NCI-H2029 (cell line): ENCODE results near the gene DAAM1.

Experiments used
- DNase-seq: peaks from one replicate; lab custom pipeline; 2025; lab: John Stamatoyannopoulos, UW

The DAAM1 gene

DNA sequence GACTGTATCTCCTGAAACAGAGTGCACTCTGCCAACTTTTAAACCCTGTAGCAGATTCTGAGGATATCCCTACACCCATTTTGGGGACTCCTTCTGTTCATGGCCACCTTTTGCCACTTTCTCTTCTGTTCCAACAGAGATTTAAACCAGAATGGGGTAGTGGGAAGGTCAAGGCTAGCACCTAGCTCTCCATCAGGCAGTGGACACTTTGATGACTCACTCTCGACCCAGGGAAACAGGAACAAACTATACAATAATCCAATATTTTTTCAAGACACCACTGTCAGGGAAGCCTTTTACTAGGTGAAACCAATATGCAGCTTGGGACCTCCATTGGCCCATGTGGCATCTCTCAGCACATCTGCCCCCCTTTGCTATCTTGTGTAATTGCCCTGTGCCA, 103.6 kb downstream of the DAAM1 start:
- DNase-seq = no peak

- DNase-seq = no peak
These were observed 104.6 kb downstream of the DAAM1 start for GRCh38 chr14:59292921-59293534.

- DNase-seq = no peak
These were observed 105.6 kb downstream of the DAAM1 start for GRCh38 chr14:59293935-59294661.

GRCh38 chr14:59294662-59294992, 106.2 kb downstream of the DAAM1 start:
- no peak for DNase-seq

GRCh38 chr14:59295951-59296350, 107.5 kb downstream of the DAAM1 start:
- no peak for DNase-seq

GRCh38 chr14:59296508-59296907, 108.0 kb downstream of the DAAM1 start:
- DNase-seq = no peak

DNA sequence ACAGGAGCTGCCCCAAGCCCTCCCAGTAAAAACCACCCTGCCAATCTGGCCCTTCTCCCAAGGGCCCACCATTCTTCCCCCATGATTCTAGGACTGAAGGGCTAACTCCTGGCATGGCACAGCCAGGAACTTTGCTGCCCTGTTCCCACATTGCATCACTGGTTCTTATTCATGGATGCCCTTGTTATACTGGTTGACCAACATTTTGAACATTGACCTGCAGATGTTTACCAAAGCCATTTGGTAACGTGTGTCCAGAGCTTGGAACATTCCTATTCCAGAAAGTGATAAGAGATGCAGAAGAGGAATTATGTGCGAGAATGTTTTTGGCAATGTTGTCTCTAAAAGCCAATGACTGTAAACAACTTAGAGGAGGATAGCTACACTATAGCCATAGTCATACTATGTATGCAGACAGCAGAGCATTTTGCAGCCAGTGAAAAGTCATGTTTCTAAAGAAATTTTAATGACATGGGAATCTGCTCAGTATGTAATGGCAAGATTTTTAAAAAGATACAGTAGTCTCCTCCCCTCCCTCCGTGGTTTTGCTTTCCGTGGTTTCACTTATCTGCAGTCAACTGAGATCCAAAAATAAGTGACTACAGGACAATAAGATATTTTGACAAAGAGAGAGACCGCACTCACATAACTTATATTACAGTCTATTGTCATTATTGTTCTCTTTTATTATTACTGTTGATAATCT, 108.8 kb downstream of the DAAM1 start:
- DNase-seq = no peak

- DNase-seq = no peak
These were observed 111.3 kb downstream of the DAAM1 start for GRCh38 chr14:59299731-59300130.

DNA sequence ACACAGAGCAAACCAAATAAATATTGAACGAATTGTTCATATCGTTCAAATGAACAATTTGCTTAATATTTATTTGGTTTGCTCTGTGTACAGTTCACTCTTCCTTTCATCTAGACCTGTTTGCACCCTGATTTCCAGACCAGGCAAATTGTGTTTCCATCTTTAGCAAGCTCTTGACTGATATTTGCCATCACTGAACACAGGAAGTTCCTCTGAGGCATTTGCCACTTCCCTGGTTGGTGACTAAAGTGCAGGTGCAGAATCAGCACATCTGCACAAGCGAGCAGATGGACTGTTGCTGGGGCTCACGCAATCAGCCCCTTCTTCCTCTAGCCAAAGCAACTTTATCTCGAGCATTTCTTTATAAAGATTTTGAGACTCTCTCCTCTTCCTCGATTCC, 112.9 kb downstream of the DAAM1 start:
- DNase-seq = no peak

GRCh38 chr14:59302313-59302712, 113.8 kb downstream of the DAAM1 start:
- no peak for DNase-seq

DNA sequence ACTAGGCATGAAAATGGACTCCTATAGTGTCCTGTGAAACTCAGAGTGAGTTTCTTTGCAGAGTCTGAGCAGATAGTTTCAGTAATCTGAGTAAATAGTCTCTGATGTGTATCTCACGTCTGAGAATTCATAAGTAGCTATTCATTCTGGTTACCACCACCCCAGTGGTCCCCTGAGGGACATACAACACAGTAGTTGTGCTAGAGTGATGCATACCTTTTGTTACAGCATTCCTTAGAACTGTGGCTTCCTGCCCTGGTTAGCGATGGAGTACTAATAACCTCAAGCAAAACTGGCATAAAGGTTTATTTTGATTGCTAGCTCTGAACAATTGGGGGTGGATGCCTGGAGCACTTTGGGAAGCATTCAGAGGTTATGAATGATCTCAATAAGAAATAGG, 114.7 kb downstream of the DAAM1 start:
- no peak for DNase-seq

DNA sequence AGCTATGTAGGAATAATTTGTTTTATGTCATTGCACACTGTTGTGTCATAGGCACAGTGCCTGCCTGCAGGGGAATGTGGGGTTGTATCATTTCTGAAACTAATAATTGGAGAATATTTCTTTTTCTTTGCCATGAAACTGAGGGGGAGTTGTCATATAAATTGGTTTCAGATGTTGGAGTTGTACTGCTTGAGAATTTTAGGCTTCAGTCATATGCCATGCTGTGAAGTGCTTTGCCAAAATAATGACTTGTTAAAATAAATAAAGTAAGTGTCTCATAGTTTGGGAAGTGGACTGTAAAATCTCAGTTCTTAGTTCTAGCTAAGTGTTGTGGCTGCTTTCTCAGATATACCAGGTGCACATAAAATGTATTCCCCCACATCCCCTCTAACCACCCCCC, 116.8 kb downstream of the DAAM1 start:
- no peak for DNase-seq

DNA sequence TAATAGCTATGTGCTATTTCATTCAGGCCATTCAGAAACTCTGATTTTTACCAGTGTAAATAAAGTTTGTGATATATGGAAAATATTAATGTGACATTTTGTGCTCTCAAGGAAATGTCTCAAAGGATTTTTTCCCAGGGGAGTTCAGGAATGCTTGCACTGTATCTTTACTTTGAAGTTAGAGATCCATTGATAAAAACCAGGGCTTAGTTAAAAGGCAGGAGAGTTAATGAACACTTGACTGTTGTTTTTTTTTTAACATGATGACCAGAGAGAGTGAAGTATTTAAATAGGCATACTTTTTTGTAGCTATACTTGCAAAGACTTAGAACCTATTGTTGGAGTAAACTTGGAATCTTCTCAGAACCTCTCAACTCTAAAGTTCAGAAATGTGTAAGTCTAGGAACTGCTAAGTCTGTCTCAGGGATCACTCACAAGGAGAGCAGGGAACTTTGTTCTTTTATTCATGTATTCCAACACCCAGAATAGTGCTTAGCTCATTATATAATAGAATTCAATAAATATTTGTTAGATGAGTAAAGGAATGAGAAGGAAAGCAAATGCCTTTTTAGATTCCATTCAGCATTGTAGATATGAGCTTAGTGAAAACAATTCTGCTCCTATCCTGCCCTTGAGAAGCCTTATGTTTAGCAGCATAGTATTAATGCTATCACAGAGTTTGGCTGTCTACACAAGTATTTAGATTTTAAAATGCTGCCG, 117.5 kb downstream of the DAAM1 start:
- DNase-seq = no peak

DNA sequence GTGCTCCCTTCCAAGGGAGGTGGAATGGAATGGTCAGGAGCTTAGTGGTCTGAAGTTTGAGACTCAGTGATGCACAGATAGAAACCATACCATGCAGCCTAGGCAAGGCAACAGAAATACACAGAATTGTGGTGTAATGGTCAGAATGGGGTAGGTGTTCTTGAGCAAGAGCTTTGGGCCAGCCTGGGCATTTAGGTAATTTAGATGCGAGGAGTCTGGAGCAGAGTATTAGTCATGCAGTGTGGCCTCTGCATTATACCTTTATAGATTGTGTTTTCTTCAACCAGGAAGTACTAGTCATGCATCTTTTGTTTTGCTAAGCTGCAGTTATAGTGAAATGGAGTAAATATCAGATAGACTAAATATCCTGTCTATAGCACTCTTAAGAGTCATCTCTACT, 118.3 kb downstream of the DAAM1 start:
- no peak for DNase-seq

DNA sequence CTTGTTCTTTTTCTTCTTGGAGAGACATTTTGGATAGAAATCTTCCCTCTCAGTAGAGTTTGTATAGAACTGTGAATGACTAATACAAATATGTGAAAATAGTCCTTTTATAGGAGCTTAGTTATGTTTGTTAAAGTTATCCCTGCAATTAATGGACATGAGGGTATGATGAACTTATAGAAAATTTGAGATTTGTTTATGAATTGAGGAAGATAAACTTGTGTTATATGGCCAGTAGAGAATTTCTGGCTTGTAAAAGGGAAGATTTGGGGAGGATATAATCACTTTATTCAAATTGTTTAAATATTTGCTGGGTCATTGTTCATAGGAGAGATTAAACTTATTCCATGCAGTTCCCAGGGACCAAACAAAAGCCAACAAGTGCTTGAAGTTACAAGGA, 119.6 kb downstream of the DAAM1 start:
- no peak for DNase-seq

DNA sequence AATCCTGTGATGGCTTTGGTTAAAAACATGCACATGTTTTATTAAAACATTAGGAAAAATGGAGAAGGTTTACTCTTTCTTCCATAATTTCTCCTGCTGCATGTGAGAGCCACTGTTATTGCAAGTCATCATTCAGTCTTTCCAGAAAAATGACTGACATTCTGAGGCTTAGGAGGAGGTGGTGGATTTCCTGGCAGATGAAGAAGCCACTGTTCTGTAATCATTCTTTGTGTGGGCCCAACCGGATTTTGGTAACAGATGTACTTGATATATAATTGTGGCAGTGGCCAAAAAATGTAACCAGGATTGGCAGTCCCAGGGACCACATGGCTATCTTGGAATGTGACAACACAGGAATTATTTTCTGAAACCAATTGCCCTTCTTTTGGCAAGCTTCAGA, 120.2 kb downstream of the DAAM1 start:
- no peak for DNase-seq

- no peak for DNase-seq
These were observed 120.9 kb downstream of the DAAM1 start for GRCh38 chr14:59309291-59309900.

DNA sequence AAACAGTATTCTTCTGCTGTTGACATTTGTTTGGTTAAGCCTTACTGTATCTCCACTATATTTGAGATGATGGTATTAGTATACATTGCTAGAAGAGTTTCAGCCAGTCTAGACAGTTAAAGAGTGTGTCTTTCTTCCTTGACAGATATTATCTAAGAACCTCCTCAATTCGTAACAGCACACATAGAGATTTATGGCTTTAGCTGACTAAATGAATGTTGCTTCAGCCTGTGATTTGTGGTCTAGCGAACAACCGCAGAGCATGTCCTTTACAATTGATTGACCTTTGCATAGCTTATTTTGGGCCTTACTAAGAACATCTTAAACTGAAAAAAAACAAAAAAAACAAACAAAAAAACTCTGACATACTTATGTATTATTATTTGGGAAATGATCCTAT, 122.2 kb downstream of the DAAM1 start:
- DNase-seq = no peak

DNA sequence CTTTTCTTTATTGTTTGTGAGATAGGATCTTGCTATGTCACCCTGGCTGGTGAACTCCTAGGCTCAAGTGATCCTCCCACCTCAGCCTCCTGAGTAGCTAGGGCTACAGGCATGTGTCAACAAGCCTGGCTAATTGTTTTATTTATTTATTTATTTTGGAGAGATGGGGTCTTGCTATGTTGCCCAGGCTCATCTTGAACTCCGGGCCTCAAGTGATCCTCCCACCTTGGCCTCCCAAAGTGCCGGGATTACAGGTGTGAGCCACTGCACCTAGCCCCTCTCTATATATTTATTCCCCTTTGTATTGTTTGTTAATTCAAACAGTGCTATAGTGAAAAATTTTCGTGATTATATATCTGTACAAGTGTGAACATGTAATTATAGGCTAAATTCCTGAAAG, 123.3 kb downstream of the DAAM1 start:
- DNase-seq = no peak

DNA sequence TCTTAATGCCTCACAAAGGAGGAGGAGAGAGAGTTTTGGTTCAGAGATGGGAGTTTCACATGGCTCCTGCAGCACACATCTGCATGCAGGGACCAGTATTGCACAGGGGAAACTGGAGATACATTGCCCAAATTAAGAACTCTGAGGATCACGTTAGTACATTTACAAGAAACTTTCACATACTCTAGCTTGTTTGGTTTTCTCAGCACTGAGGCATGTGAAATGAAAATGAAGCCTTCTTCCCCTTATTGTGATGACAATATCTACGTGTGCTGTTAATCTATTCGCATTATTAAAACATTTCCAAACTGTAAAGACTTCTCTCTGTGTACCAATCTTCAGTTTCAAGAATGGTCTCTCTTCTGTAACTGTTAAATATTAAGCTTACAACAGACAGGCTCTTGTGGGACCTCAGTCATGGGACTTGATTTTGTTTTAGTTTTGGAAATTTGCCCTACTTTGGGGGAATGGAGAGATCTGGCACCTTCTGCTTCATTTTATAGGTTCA, 124.7 kb downstream of the DAAM1 start:
- no peak for DNase-seq

GRCh38 chr14:59313658-59314608, 125.5 kb downstream of the DAAM1 start:
- DNase-seq = no peak
